HG02981 (cell line): ENCODE results near the gene COL26A1.
"Not testable (repeated sequence)": the region's sequence is repeated elsewhere in the genome, so short reads cannot be mapped to it uniquely, and the experiment has no call there.

Experiments
- ATAC-seq: cut with Tn5 transposase; IDR thresholded peaks from one replicate; pipeline ENCODE4 v1.9.1; 2021; ENCODE audit warnings: mild to moderate bottlenecking, moderate library complexity; ENCODE audit not compliant: unreplicated experiment

Gene COL26A1

DNA sequence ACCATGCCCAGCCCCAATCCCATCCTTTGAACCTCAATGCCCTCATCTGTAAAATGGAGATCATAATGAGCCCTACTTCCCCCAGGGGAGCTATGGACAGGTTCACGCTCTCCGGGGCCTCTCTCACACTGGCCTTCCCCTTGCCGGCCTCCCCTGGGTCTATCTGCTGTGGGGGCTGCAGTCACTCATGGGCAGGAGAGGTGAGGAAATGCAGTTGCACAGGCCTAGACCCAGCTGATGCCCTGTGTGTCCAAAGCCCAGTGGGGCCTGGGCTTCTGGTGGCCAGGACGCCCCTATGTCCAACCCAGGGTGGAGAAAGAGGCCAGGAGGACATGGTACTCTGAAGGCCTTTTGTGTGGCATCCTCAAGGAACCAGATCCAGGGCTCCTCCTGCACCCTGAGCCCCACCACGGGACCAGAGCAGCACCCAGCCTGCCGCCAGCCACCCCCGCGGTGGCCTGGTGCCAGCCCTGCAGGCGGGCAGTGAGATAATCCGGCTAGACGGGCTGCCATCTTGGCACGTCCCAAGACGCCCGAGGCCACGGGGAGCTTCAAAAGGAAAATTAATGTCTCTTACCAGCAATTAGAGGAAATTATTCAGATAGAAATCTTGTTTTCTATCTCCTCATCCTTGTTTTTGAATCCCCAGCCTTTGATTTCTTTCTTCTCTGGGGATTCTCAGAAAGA, 227.4 kb downstream of the COL26A1 start:
- ATAC-seq = no peak

DNA sequence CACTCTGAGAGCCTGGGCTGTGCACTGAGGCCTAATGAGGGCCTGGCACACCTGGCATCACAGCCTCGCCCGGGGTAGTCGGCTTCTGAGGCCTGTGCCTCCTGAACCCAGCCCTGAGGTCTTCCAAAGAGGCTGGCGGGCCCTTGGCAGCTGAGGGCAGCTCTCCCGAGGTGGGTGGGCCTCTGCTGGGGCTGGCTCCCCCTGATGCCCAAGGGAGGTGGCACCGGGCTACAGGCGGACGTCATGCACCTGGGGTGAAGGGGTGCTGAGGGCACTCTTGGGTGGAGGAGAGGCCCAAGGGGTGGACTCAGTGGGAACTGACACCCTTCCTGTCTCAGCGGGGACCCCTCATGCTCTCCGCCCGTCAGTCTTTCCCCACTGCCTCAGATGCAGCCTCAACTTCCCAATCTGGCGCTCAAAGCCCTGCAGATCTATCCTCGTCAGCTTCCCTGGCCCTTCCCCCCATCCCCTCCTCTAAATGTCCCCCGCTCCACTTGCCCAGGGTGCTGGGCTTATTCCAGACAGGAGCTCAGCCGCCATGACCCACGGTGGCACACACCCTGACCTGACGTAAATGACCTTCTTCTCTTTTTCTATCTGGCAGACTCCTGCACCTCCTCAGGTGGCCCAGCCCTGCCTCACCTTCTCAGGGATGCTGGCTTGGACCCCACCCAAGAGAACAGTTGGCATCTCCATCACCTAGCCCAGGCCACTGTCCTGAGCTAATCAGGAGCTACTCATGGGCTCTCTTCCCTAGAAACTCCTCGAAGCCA, 228.2 kb downstream of the COL26A1 start:
- ATAC-seq = no peak

DNA sequence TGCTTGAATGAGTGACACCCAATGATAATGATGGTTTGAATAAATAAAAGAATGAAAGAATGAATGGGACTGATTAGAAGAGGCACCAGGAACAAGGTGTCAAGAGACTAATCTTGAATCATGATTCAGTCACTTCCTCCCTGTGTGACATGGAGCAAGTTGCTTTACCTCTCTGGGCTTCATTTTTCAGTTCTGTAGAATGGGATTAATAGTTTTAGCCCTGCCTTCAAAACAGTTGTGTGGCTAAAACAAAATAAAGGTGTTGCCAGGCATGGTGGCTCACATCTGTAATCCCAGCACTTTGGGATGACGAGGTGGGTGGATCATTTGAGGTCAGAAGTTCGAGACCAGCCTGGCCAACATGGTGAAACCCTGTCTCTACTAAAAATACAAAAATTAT, 228.8 kb downstream of the COL26A1 start:
- no peak for ATAC-seq

DNA sequence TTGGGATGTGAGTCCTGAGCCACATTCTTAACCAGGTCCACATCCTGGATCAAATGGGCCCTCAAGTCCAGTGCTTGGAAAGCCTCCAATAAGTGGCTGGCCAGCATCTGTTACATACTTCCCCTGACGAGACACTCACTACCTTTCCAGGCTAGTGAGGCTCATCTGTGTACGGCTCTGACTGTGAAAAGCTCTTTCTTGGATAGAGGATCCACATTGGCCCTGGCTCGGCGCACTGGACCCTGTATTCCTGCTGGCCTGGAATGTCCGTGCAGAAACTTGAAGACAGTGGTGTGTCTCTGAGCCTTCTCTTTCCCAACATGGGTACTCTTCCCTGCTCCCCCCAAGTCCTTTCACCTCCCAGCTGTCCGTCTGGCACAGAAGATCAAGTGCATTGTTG, 230.9 kb downstream of the COL26A1 start:
- no peak for ATAC-seq

DNA sequence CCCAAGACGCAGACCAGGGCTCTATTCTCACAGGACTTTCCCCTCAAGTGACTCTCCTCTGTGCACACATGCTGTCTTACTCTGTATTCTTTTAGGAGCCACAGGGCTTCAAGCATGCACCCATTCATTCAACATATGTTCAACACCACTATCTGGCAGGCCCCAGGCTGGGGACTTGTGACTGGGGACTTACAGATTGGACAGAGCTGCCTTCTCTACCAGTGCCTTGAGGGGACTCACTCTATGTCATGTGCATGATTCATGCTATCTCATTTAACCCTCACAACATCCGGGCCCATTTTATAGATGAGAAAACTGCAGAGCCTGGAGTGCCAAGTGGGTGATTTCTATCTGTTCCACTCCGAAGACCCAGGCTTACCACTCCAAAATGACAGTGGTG, 232.1 kb downstream of the COL26A1 start:
- no peak for ATAC-seq

DNA sequence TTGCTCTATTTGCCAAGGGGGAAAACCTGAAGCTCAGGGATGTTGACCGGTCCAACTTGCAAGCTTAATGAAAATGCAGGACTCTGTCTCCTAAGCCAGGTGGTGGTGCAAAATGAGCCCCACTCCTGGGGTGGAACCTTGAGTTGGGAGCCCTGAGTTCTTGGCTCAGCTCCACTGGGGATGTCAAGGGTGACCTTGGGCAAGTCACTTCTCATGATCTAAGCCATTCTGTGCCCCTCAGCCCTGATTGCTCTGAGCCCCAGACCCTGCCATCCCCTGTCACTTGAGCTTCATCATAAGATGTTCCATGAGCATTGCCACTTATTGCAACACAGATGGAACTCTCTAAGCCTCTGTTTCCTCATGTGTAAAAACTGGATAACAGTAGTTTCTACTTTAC, 232.6 kb downstream of the COL26A1 start:
- no peak for ATAC-seq

DNA sequence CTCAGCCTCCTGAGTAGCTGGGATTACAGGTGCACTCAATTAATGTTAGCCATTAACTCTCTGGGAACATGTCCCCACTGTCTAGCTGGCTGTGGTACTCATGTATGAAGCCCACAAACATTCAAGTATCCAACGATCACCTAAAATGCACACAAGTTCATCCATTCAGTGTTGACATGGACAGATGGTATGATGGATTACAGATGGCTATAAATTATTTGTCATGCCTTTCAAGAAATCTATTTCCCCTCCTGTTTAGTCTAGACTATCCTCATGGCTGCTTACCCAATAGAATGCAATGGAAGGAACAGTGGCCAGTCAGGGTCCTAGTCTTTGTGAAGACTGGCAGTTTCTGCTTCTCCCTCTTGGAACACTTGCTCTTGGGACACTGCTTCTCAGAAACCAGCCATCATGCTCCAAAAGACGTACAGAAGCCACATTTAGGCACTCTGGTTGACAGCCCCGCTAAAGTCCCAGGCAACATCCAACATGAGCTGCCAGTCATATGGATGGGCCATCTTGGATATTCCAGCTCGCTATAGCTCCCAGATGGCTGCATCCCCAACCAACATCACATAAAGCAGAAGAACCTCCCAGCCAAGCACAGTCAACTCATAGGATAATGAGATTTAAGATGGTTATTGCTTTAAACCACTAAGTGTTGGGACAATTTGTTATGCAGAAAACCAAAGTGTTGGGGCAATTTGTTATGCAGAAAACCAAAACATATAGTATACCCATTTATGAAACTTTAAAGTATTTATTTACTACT, 233.3 kb downstream of the COL26A1 start:
- no peak for ATAC-seq

DNA sequence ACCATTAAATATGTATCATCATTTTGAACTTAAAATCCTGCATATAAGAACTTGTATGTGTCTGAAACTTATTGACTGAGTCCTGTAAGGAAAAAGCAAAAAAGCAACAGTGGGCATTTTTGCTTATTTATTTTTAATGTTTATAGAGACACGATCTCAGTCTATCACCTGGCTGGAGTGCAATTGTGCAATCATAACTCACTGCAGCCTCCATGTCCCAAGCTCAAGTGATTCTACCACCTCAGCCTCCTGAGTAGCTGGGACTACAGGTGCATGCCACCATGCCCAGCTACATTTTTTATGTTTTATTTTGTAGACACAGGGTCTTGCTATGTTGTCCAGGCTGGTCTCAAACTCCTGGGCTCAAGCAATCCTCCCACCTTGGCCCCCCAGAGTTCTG, 234.2 kb downstream of the COL26A1 start:
- ATAC-seq = no peak

DNA sequence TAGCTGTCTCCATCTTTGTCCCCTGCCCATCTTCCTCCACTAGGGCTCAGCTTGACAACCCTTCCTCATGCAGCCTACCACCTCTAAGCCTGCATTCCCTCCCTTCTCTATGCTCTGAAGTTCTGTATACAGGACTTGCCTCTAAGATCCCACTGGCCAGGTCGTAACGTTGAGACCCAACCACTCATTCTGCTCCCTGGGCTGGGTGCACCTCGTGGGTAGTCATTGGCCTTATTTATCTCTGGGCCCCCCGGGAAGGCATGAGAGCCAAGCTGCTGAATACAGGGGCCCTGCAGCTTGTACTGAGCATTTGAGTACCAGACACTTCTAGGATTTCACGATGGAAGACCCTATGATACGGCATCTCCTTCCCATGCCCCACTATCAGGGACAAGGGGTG, 235.3 kb downstream of the COL26A1 start:
- no peak for ATAC-seq

DNA sequence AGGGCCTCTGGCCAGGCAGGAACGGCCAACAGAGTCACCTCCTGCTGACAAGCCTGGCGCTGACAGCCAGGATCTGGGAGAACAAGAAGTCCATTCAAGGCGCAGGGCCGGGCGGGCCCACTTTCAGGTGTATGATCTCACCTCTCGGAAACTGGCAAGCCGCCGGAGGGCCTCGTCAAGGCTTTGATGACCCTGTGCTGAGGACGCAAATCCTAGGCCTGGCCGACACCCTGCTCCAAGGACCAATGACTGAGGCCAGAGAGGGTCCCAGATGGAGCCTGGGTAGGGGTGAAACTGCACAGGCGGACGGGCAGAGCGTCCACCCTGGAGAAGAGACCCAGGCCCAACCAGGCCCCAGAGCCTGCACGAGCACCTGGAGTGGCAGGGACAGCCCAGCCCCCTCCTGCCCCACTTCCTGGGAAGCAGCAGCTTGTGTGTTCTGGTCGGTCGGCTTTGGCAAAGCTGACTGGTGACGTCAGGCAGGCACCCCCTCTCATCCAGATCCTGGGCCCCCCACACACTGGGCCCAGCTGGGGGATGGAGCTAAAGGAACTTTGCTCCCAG, 235.8 kb downstream of the COL26A1 start:
- no peak for ATAC-seq

DNA sequence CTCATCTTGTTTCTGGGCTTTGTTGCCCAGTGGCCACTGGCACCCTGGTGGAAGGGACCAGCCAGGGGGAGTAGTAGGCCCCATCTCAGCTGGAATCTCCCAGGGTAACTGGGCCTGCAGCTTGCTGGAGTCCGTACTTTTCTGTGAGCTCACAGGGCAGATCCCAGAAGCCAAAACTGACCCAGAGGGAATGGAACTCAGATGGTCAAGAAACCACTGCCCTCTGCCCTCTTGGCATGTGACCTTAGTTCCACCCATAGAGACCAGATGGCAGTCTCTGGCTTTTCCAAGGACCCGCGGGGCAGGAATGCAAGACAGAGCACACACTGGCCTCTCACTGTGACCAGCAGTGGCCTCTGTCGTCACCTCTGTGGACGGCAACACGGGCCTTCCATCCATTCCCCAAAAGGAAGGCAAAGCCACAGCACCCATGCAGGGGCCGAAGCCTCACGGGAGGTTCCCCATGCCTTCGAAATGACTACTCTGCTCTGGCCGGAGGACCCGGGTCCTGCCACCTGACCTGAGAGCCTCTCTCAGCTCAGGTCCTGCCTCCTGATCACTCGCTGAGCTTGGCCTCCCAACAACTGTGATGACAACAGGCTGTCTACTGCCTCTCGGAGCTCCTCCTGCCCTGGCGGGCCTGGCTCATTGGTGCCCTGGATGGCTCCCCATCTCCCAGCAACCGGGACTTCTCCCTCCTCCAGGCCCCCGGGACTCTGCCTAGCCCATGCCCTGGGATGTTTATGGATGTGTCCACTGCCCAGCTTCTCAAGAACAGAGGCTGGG, 236.5 kb downstream of the COL26A1 start:
- ATAC-seq = no peak

DNA sequence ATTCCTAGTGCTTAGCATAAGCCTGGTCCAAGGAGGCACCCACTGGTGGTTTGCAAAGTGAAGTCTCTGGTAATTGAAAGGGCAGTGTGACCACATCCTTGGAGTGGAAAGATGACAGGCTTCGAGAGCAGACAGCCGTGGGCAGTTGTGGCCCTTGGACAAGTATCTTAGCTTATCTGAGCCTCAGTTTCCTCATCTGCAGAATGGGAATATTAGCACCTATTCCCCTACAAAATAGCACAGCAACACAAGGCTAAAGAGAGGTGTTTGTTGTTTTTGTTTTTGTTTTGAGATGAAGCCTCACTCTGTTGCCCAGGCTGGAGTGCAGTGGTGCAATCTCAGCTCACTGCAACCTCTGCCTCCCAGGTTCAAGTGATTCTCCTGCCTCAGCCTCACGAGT, 237.1 kb downstream of the COL26A1 start:
- ATAC-seq = no peak

DNA sequence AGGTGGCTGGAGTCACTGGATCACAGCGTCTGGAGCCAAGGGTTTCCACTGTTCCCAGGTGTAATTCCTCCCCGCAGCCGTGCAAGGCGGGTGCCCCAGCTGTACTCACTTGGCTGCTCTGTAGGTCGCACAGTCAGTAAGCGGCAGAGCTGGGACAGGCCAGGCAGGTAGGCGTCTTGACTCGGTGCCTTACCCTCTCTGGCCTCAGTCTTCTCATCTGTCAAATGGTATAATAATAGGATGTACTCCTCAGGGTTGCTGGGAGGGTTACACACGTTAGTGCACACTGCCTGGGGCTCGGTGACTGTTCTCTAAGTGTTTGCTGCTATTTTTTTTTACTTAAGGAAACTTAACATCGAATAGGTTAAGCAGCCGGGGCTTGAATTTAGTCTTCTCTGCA, 239.4 kb downstream of the COL26A1 start:
- no peak for ATAC-seq

DNA sequence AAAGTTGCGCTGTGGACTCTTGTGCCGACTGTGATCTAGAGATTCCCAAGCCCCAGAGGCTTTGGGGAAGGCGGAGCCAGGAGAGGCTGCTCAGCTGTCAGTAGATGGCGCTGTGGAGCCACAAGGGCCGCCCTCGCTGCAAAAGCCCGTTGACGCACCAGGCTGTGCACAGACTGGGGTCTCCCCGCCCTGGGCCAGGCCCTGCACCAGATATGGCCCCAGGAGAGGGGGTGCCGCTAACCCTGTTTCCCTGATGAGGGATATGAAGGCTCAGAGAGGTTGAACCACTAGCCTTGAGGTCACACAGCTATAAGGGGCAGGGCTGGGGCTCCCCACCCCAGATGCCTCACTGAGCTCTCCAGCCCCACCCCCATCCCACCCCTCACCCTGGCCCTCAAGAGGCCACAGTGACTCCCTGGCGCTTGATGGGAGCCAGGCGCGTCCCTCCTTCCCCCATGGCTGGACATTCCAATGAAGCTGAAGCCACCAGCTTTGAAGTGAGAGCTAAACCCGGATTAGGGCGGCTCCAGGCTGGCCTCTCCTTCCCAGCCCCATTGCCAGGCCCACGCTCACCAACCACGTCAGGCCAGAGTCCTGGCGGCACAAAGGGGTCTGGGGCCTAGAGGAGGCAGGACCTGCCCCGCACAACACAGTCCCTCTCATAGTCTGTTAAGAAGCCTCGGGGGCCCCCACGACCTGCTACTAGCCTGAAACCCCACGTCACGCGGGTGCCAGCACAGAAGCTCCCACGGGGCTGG, 240.0 kb downstream of the COL26A1 start:
- ATAC-seq = no peak

DNA sequence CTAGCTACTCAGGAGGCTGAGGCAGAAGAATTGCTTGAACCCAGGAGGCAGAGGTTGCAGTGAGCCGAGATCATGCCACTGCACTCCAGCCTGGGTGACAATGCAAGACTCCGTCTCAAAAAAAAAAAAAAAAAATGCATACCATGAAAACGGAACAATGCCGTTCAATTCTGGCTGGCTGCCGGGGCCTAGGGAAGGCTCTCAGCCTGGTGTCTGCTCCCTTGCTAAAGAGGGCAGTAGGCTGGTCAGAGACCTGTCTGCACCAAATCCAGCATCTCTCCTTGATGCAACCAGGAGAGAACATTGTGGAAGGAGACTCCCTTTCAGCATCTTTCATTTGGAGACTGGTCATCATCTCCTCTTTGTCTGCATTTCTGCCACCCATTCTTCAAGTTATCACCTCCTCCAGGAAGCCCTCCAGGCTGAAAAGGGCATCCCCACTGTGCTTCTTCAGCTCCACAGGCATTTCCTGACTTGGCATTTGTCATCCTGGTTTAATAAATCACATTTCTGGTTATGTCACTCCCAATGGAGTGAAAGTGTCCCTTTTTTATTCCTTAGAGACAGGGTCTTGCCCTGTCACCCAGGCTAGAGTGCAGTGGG, 241.8 kb downstream of the COL26A1 start:
- ATAC-seq = no peak

DNA sequence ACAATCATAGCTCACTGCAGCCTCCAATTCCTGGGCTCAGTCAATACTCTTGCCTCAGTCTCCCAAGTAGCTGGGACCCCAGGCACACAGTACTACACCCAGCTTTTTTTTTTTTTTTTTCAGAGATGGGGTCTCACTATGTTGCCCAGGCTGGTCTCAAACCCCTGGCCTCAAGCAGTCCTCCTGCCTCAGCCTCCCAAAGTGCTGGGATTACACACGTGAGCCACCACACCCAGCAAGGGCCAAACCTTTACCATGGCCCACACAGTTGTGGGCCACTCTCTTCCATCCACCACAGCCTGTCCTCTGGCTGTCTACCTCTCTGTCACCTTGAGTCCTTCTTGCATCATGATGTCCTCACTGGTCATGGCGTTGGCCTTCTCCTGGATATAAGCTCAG, 242.3 kb downstream of the COL26A1 start:
- not testable (repeated sequence) for ATAC-seq

DNA sequence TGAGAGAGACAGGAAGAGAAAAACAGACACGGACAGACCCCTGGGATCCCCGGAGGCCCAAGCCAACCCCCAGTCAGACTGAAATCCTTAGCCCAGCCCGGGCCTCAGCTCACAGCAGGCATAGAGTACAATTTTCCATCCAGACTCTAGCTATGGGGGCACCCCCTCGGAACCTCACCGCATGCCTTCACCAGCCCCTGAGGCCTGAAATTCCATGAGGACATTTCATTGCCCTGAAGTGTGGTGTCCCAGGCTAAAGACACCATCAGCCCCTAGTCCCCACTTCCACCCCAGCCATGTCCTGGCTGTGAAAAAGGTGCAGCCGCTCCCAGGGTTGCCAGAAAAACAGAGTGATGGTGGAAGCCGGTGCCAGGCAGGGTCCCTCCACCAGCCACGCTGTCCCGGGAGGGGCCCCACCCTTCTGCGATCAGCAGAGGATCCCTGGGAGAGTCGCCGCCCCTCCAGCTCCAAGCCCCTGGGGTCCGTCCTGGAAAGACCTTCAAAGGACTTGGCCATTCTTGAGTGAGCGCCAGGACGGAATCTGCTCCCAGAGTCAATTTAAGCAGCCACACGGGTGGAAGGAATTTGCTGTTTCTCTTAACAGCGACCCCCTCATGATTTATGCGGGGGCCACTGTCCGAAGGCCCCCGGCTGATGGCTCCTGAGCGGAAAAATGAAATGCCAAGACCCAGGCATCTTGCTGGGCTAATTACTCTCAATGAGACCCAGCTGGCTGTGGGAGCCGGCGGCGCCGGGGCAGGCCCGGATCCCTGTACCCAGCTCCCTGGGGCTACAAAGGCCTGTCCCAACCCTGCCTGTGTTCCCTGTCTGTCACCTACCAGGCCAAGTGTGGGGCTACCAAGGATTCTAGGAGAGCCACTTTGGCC, 243.2 kb downstream of the COL26A1 start:
- no peak for ATAC-seq

DNA sequence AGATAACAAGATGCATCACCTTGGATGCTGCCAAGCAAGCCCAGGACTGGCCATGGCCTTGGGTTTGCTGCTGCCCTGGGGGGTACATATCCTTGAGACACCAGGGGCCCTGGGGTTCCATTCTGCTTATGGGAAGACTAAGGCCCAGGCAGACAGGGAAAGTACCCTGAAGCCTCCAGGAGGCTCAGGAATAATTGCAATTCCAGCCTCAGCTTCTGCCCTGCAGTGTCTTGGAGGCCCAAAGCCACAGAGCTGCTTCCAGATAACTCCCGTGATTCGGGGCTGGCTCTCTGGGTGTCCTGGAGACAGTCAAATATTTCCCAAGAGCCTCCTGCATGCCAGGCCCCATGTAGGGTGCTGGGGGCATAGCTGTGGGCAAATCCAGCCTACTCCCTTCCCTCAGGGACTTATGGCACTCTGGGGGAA, 243.8 kb downstream of the COL26A1 start:
- no peak for ATAC-seq
